Tibial artery (tissue), 4 donors: Measurements from ENCODE around the gene KIF16B.

Experiments used
- DNase-seq, 2 donors: peaks; one replicate each; pipeline ENCODE4 v3.0.0-alpha.2; 2019
- H3K27ac ChIP-seq, 2 donors: fragments of 200-600 bp; sonication (generic) in 1 of 2; 1 replicate in 1 of 2; 2 replicates in 1 of 2; pipeline ENCODE4 v1.5.1; 2018 to 2019; ENCODE audit warnings: mild to moderate bottlenecking in 1 of 2
- H3K27me3 ChIP-seq, 2 donors: fragments of 200-600 bp; sonication (generic) in 1 of 2; one replicate each; pipeline versions ENCODE4 v1.5.1 to v1.6.0; 2016 to 2019
- H3K36me3 ChIP-seq, 3 donors: fragments of 200-600 bp; sonication (generic) in 2 of 3; one replicate each; pipeline ENCODE4 v1.5.1; 2016 to 2019; ENCODE audit warnings: mild to moderate bottlenecking in 2 of 3
- H3K4me1 ChIP-seq, 4 donors: fragments of 200-600 bp; sonication (generic) in 2 of 4; 1 replicate in 3 of 4; 2 replicates in 1 of 4; pipeline ENCODE4 v1.5.1; 2016 to 2019
- H3K4me3 ChIP-seq, 2 donors: fragments of 200-600 bp; sonication (generic) in 1 of 2; 1 replicate in 1 of 2; 2 replicates in 1 of 2; pipeline ENCODE4 v1.5.1; 2018 to 2019; ENCODE audit warnings: mild to moderate bottlenecking in 2 of 2
- H3K9me3 ChIP-seq, 3 donors: fragments of 200-600 bp; sonication (generic) in 1 of 3; one replicate each; pipeline ENCODE4 v1.5.1; 2016 to 2019
- intact Hi-C: fragments of 100-400 bp; cut with DNase I; formaldehyde crosslinking; loops from one replicate; pipeline ENCODE4 v1.15.0; 2023; ENCODE audit warnings: low total_unique reads
- TF ChIP-seq, protein P1 (sequence below), 2 experiments: fragments of 200-600 bp in 1 of 2; fragments of 450-650 bp in 1 of 2; IDR thresholded peaks; one replicate each; pipeline ENCODE4 v1.5.1; 2017 to 2019; ENCODE audit warnings: antibody characterized with exemption in 2 of 2, mild to moderate bottlenecking in 1 of 2, moderate library complexity in 1 of 2

The KIF16B gene

GRCh38 chr20:16617056-16617455 is 43.8 kb upstream of the KIF16B start:
- intact Hi-C loops = no loop called here
- TF ChIP-seq, protein P1, sequence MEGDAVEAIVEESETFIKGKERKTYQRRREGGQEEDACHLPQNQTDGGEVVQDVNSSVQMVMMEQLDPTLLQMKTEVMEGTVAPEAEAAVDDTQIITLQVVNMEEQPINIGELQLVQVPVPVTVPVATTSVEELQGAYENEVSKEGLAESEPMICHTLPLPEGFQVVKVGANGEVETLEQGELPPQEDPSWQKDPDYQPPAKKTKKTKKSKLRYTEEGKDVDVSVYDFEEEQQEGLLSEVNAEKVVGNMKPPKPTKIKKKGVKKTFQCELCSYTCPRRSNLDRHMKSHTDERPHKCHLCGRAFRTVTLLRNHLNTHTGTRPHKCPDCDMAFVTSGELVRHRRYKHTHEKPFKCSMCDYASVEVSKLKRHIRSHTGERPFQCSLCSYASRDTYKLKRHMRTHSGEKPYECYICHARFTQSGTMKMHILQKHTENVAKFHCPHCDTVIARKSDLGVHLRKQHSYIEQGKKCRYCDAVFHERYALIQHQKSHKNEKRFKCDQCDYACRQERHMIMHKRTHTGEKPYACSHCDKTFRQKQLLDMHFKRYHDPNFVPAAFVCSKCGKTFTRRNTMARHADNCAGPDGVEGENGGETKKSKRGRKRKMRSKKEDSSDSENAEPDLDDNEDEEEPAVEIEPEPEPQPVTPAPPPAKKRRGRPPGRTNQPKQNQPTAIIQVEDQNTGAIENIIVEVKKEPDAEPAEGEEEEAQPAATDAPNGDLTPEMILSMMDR (IDR thresholded peaks at IDR 0.05) = no peak

GRCh38 chr20:16616317-16616716 is 43.1 kb upstream of the KIF16B start:
- DNase-seq = no peak
- Histone ChIP-seq H3K9me3 (no peaks in the 10 kb centered on the region), H3K27ac (no peak overlapping the region), H3K4me3 (no peak overlapping the region), H3K4me1 (no peaks in the 10 kb centered on the region), H3K27me3 (no peaks in the 10 kb centered on the region), H3K36me3 (no peaks in the 10 kb centered on the region)
- intact Hi-C loops = no loop called here
- TF ChIP-seq, protein P1 (IDR thresholded peaks at IDR 0.05) = no peak

More at GRCh38 chr20:16617056-16617455, 43.8 kb upstream of the KIF16B start:
- Histone ChIP-seq H3K4me1 (no peaks in the 10 kb centered on the region), H3K36me3 (no peaks in the 10 kb centered on the region), H3K4me3 (no peak overlapping the region), H3K9me3 (no peaks in the 10 kb centered on the region), H3K27me3 (no peaks in the 10 kb centered on the region), H3K27ac (no peak overlapping the region)
- DNase-seq = no peak

DNA sequence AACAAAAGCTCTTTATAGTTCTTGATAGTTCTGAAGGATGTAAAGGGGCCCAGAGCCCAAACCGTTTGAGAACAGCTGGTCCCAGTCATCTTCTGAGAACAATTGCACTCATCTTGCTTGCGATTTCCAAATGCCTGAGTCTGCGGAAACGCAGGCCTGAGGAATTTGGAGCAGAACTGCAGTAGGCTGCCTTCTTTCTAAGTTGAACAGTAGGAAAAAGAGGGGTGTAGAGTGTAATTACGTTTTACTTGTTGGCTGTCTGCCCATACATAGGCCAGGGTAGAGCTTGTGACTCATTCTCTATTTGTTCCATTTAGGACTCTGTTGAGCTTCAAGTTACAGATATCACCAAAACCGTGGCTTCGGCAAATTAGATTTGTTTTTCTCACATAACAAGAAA is 42.0 kb upstream of the KIF16B start:
- Histone ChIP-seq H3K27me3 (no peaks in the 10 kb centered on the region), H3K9me3 (no peaks in the 10 kb centered on the region), H3K27ac (no peak overlapping the region), H3K36me3 (no peaks in the 10 kb centered on the region), H3K4me1 (no peaks in the 10 kb centered on the region), H3K4me3 (no peak overlapping the region)
- intact Hi-C loops = no loop called here
- TF ChIP-seq, protein P1 (IDR thresholded peaks at IDR 0.05) = no peak
- no peak for DNase-seq

DNA sequence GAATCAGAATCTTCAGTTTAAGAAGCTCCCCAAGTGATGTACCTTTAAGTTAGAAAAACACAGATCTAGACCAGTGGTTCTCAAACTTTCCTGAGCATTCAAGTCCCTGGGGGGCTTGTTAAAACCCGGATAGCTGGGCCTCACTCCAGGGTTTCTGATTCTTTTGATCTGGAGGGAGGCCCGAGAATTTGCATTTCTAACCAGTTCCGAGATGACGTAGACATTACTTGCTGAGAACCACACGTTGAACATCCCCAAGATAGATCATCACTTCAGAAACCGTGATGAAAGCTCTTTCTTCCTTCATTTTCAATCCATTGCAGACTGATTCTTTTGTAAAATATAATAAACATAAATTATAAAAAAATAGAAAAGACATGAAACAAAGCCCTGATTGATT is 40.7 kb upstream of the KIF16B start:
- Histone ChIP-seq H3K27ac (no peak overlapping the region), H3K4me1 (no peaks in the 10 kb centered on the region), H3K4me3 (no peak overlapping the region), H3K36me3 (no peaks in the 10 kb centered on the region), H3K9me3 (no peaks in the 10 kb centered on the region), H3K27me3 (no peaks in the 10 kb centered on the region)
- TF ChIP-seq, protein P1 (IDR thresholded peaks at IDR 0.05) = no peak
- no peak for DNase-seq
- intact Hi-C loops = no loop called here

GRCh38 chr20:16612706-16613105 is 39.5 kb upstream of the KIF16B start:
- Histone ChIP-seq H3K4me3 (no peak overlapping the region), H3K27ac (no peak overlapping the region), H3K4me1 (peaks cover 0 to 10% (median 3%) of the 10 kb centered on the region in 4 donors), H3K36me3 (no peaks in the 10 kb centered on the region), H3K27me3 (no peaks in the 10 kb centered on the region), H3K9me3 (no peaks in the 10 kb centered on the region)
- TF ChIP-seq, protein P1 (IDR thresholded peaks at IDR 0.05) = no peak
- intact Hi-C loops = no loop called here
- DNase-seq = no peak

- no peak for DNase-seq
- H3K36me3 ChIP-seq = no peaks in the 10 kb centered on the region
- no peaks in the 10 kb centered on the region for H3K27me3 ChIP-seq
- no peak overlapping the region for H3K27ac ChIP-seq
- TF ChIP-seq, protein P1 (IDR thresholded peaks at IDR 0.05) = no peak
- peaks cover 0 to 15% (median 7%) of the 10 kb centered on the region in 4 donors for H3K4me1 ChIP-seq
- no peak overlapping the region for H3K4me3 ChIP-seq
- no peaks in the 10 kb centered on the region for H3K9me3 ChIP-seq
- intact Hi-C loops = no loop called here
Measured at GRCh38 chr20:16611817-16612216, 38.6 kb upstream of the KIF16B start.
